GM19397 (cell line): ENCODE data around the gene PXDN.

Experiments used
- ATAC-seq: cut with Tn5 transposase; IDR thresholded peaks from one replicate; pipeline ENCODE4 v1.9.1; 2021; ENCODE audit warnings: mild to moderate bottlenecking, moderate library complexity; ENCODE audit not compliant: unreplicated experiment

Gene PXDN

GRCh38 chr2:1588051-1588977 is 156.0 kb downstream of the PXDN start:
- no peak for ATAC-seq

- ATAC-seq = no peak
Measured at GRCh38 chr2:1586923-1587840, 157.1 kb downstream of the PXDN start.

GRCh38 chr2:1586251-1586922 is 157.9 kb downstream of the PXDN start:
- no peak for ATAC-seq

GRCh38 chr2:1585635-1586034 is 158.7 kb downstream of the PXDN start:
- no peak for ATAC-seq

GRCh38 chr2:1584691-1585485 is 159.4 kb downstream of the PXDN start:
- no peak for ATAC-seq

GRCh38 chr2:1584051-1584531 is 160.2 kb downstream of the PXDN start:
- no peak for ATAC-seq

- no peak for ATAC-seq
Measured at GRCh38 chr2:1582891-1583341, 161.4 kb downstream of the PXDN start.

GRCh38 chr2:1581965-1582625 is 162.2 kb downstream of the PXDN start:
- ATAC-seq = no peak
